Right atrium auricular region (tissue), 2 donors: Measurements from ENCODE around the gene FAM222B. TPM values are rescaled to one million over a fixed set of nuclear protein-coding genes. Genes with fewer than 3 reads are reported as not detected.

ENCODE experiments used
- DNase-seq: peaks from one replicate; pipeline ENCODE4 v3.0.0-alpha.2; 2019; ENCODE audit warnings: low spot score
- H3K27ac ChIP-seq, 2 donors: fragments of 200-600 bp; sonication (generic); 1 replicate in 1 of 2; 2 replicates in 1 of 2; pipeline ENCODE4 v1.5.1; 2016 to 2019
- H3K27me3 ChIP-seq, 2 donors: fragments of 200-600 bp; sonication (generic); one replicate each; pipeline versions ENCODE4 v1.5.1 to v1.6.0; 2017 to 2019
- H3K36me3 ChIP-seq: fragments of 200-600 bp; sonication (generic); one replicate; pipeline ENCODE4 v1.5.1; 2016
- H3K4me1 ChIP-seq, 2 donors: fragments of 200-600 bp; sonication (generic); one replicate each; pipeline versions ENCODE4 v1.5.1 to v1.6.0; 2017 to 2019
- H3K4me3 ChIP-seq, 2 donors: fragments of 200-600 bp; sonication (generic); 1 replicate in 1 of 2; 2 replicates in 1 of 2; pipeline ENCODE4 v1.5.1; 2017 to 2019; ENCODE audit warnings: mild to moderate bottlenecking in 1 of 2, moderate library complexity in 1 of 2
- H3K9me3 ChIP-seq, 2 donors: fragments of 200-600 bp; sonication (generic); one replicate each; pipeline ENCODE4 v1.5.1; 2019
- CTCF ChIP-seq, 2 donors: fragments of 200-600 bp; sonication (generic); IDR thresholded peaks; one replicate each; pipeline ENCODE4 v1.5.1; 2019; ENCODE audit warnings: antibody characterized with exemption in 2 of 2
- microRNA counts, 2 donors: library from miRNA; unstranded; fragments of <30 nt; microRNA quantifications; one replicate each; lab custom pipeline; 2016 to 2017
- microRNA-seq, 2 donors: library from miRNA; unstranded; fragments of <30 nt; microRNA quantifications; one replicate each; pipeline ENCODE4, GENCODE V29; 2016 to 2017; ENCODE audit warnings: borderline number of aligned reads in 2 of 2, borderline replicate concordance in 1 of 2
- total RNA-seq, 2 donors: library from RNA; depleted of rRNA; stranded (reverse); fragments of >200 nt; gene quantifications; one replicate each; pipeline ENCODE4 v1.1.0, GENCODE V29; 2016

The FAM222B gene
- total RNA-seq, 2 donors from 2014 or later = 26.5 to 30.0 TPM

- H3K4me1 ChIP-seq = peaks cover 0 to 27% of the 10 kb centered on the region in 2 donors
- no peaks in the 10 kb centered on the region for H3K27me3 ChIP-seq
- peaks cover 18% of the 10 kb centered on the region for H3K36me3 ChIP-seq
- H3K4me3 ChIP-seq = peak overlapping the region; percentile 48 to 63
- no peaks in the 10 kb centered on the region for H3K9me3 ChIP-seq
- H3K27ac ChIP-seq = peak overlapping the region; percentile 84 to 89
- DNase-seq = peak; percentile 89
- no peak for TF ChIP-seq CTCF (IDR thresholded peaks at IDR 0.05)
Measured at GRCh38 chr17:28710861-28711722, 131.5 kb downstream of the FAM222B start.

DNA sequence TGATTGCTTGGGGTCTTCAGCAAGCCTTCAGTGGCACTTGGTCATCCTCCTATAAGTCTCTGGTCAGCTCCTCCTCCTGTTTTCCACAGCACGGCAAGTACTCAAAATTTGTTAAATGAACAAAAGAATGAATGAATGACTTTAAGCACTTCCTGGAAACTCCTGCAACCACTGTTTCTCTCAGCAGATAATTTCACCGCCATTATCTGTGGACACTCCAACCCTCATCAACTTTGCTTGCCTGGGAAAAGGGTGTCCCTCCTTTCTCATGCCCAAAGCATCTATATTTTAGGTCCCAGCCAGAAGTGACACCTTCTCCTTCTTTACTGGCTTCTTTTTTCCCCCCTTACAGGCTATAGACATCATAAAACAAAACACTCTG lies 135.3 kb downstream of the FAM222B start:
- no peaks in the 10 kb centered on the region for H3K27me3 ChIP-seq
- no peaks in the 10 kb centered on the region for H3K9me3 ChIP-seq
- no peak for TF ChIP-seq CTCF (IDR thresholded peaks at IDR 0.05)
- no peak overlapping the region for H3K27ac ChIP-seq
- H3K4me1 ChIP-seq = peaks cover 0 to 22% of the 10 kb centered on the region in 2 donors
- H3K4me3 ChIP-seq = no peak overlapping the region
- DNase-seq = no peak
- H3K36me3 ChIP-seq = peaks cover 12% of the 10 kb centered on the region

- DNase-seq = no peak
Measured at GRCh38 chr17:28706471-28707338, 135.9 kb downstream of the FAM222B start.

More at GRCh38 chr17:28706471-28707338, 135.9 kb downstream of the FAM222B start:
- H3K4me3 ChIP-seq = no peak overlapping the region
- no peak for TF ChIP-seq CTCF (IDR thresholded peaks at IDR 0.05)
- H3K27me3 ChIP-seq = no peaks in the 10 kb centered on the region
- H3K9me3 ChIP-seq = no peaks in the 10 kb centered on the region
- H3K4me1 ChIP-seq = peaks cover 0 to 16% of the 10 kb centered on the region in 2 donors
- H3K36me3 ChIP-seq = peaks cover 19% of the 10 kb centered on the region
- H3K27ac ChIP-seq = no peak overlapping the region

MicroRNAs encoded within 50 kb of the gene (microRNA counts, 767-probe panel; counts per million panel counts)
- microRNA hsa-miR-144-3p (lab: Ali Mortazavi, UCI) (2,906 to 6,621 counts per million in 2 donors), microRNA hsa-miR-451a (lab: Ali Mortazavi, UCI) (4,216 to 11,720 counts per million in 2 donors)

Small RNAs within 50 kb of the gene (microRNA-seq; reads per million reads assigned to microRNA genes)
- gene MIR451B = 0 reads per million in 2 donors

Other genes starting within 250 kb of the FAM222B start
- 1 to 10 TPM in 1 of 2 donors, under 1 TPM in 1; 0.98 to 1.1 TPM for gene SPAG5, start 243.8 kb downstream of the FAM222B start, total RNA-seq
- gene RSKR, start 228.6 kb downstream of the FAM222B start, total RNA-seq = 1 to 10 TPM; 1.3 to 1.8 TPM
- 10 to 100 TPM; 62.5 to 70.3 TPM for gene BLTP2, start 197.6 kb downstream of the FAM222B start, total RNA-seq
- 10 to 100 TPM; 23.0 to 32.5 TPM for gene SDF2, start 180.9 kb downstream of the FAM222B start, total RNA-seq
- gene SUPT6H, start 180.6 kb downstream of the FAM222B start, total RNA-seq = 10 to 100 TPM; 28.5 to 45.4 TPM
- 1 to 10 TPM in 1 of 2 donors, under 1 TPM in 1; 0.94 to 1.4 TPM for gene PROCA1, start 130.9 kb downstream of the FAM222B start, total RNA-seq
- gene RAB34, start 124.9 kb downstream of the FAM222B start, total RNA-seq = 100 to 1,000 TPM in 1 of 2 donors, 10 to 100 TPM in 1; 55.8 to 139 TPM
- 100 to 1,000 TPM; 231 to 505 TPM for gene RPL23A, start 122.8 kb downstream of the FAM222B start, total RNA-seq
- 1 to 10 TPM in 1 of 2 donors, not detected in 1; 1.7 TPM for gene TLCD1, start 116.6 kb downstream of the FAM222B start, total RNA-seq
- 1 to 10 TPM; 1.0 to 1.1 TPM for gene NEK8, start 114.0 kb downstream of the FAM222B start, total RNA-seq
- 1 to 10 TPM; 3.3 to 6.7 TPM for gene TRAF4, start 98.8 kb downstream of the FAM222B start, total RNA-seq
- gene ERAL1, start 12.2 kb upstream of the FAM222B start, total RNA-seq = 10 to 100 TPM; 32.0 to 51.4 TPM
- 10 to 100 TPM; 52.8 to 57.7 TPM for gene FLOT2, start 54.9 kb upstream of the FAM222B start, total RNA-seq
- 1 to 10 TPM; 2.5 to 3.9 TPM for gene DHRS13, start 60.3 kb upstream of the FAM222B start, total RNA-seq
- gene PHF12, start 108.7 kb upstream of the FAM222B start, total RNA-seq = 10 to 100 TPM; 19.6 to 35.7 TPM
- gene SEZ6, start 163.2 kb upstream of the FAM222B start, total RNA-seq = under 1 TPM in 1 of 2 donors, not detected in 1; 0.35 TPM
- under 1 TPM; 0.37 to 0.79 TPM for gene PIPOX, start 200.4 kb upstream of the FAM222B start, total RNA-seq